ENCODE results near the gene EGLN1. TPM values are rescaled to one million over a fixed set of nuclear protein-coding genes. Genes with fewer than 3 reads are reported as not detected.

Gene EGLN1
- total RNA-seq, 6 experiments from 2014 or later = 19.3 to 66.5 (median 38.9) TPM

DNA sequence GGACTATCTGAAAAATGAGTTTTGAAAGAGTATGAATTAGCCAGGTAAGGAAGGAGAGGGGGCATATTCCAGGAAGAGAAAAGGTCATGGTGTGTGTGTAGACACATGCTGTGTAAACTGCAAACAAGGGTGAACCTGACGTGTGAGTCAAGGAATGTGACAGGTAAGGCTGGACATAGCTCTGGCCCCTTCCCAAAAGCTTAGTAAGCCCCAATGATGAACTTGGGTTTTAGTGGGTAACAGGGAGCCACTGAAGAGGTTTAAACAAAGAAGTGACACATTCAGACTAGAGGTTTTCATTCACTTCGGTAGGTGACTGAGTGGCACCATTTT is 36.7 kb downstream of the EGLN1 start:
- TF ChIP-seq POLR2A (IDR thresholded peaks at IDR 0.05) = no peak
- TF ChIP-seq, protein P1, sequence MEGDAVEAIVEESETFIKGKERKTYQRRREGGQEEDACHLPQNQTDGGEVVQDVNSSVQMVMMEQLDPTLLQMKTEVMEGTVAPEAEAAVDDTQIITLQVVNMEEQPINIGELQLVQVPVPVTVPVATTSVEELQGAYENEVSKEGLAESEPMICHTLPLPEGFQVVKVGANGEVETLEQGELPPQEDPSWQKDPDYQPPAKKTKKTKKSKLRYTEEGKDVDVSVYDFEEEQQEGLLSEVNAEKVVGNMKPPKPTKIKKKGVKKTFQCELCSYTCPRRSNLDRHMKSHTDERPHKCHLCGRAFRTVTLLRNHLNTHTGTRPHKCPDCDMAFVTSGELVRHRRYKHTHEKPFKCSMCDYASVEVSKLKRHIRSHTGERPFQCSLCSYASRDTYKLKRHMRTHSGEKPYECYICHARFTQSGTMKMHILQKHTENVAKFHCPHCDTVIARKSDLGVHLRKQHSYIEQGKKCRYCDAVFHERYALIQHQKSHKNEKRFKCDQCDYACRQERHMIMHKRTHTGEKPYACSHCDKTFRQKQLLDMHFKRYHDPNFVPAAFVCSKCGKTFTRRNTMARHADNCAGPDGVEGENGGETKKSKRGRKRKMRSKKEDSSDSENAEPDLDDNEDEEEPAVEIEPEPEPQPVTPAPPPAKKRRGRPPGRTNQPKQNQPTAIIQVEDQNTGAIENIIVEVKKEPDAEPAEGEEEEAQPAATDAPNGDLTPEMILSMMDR (IDR thresholded peaks at IDR 0.05) = no peak
- Histone ChIP-seq H3K9me3 (no peaks in the 10 kb centered on the region), H3K36me3 (no peaks in the 10 kb centered on the region), H3K4me1 (peaks cover 0 to 52% (median 20%) of the 10 kb centered on the region in 4 donors), H3K27me3 (no peaks in the 10 kb centered on the region), H3K4me3 (no peak overlapping the region), H3K27ac (peak overlapping the region; percentile 43 to 59 (median 56))
- ATAC-seq (peak; percentile 62 to 78 (median 70)), DNase-seq (peak in 1 of 3 donors; percentile 38)
- intact Hi-C loops (cut with DNase I) = no loop called here
- 26% methylated on average over 2 of the region's 2 CpGs for WGBS (ENCODE audit: insufficient coverage, low coverage, low lambda C conversion rate, missing lambda C conversion rate)

DNA sequence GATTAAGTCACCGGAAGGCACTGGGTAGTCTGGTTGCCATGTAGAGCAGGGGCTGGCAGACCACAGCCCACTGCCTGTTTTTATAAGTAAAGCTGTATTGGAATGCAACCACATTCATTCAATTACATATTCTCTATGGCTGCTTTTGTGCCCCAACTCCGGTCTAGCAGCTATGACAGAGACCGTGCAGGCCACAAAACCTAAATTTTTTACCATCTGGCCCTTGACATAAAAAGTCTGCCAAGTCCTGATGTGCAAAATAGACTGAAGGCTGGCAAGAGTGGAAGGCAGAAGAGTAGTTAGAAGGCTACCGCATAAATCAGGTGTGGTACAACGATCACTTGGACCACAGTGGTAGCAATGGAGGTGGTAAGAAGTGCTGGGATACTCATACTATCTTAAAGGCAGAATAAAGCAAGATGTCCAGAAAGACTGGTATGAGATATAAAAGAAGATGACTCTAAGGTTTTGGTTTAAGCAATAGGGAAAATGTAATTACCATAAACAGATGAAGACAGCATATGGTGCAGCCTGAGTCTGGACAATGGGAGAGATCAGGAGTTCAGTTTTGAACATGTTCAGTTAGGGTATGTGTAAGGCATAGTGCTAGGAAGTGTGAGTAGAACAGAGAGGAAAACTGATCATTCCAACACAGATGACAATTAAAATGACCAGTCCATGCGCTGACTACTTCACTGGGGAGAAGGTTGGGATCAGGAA is 37.2 kb downstream of the EGLN1 start:
- no peak for TF ChIP-seq POLR2A (IDR thresholded peaks at IDR 0.05)
- TF ChIP-seq, protein P1 (IDR thresholded peaks at IDR 0.05) = no peak
- Histone ChIP-seq H3K9me3 (no peaks in the 10 kb centered on the region), H3K4me1 (peaks cover 0 to 52% (median 20%) of the 10 kb centered on the region in 4 donors), H3K36me3 (no peaks in the 10 kb centered on the region), H3K4me3 (no peak overlapping the region), H3K27me3 (no peaks in the 10 kb centered on the region), H3K27ac (peak overlapping the region; percentile 39 to 59 (median 56))
- WGBS (ENCODE audit: insufficient coverage, low coverage, low lambda C conversion rate, missing lambda C conversion rate) = 74% methylated on average over 4 of the region's 6 CpGs
- DNase-seq (no peak), ATAC-seq (peak in 2 of 4 donors; percentile 2 to 29)
- intact Hi-C loops (cut with DNase I) = no loop called here

DNA sequence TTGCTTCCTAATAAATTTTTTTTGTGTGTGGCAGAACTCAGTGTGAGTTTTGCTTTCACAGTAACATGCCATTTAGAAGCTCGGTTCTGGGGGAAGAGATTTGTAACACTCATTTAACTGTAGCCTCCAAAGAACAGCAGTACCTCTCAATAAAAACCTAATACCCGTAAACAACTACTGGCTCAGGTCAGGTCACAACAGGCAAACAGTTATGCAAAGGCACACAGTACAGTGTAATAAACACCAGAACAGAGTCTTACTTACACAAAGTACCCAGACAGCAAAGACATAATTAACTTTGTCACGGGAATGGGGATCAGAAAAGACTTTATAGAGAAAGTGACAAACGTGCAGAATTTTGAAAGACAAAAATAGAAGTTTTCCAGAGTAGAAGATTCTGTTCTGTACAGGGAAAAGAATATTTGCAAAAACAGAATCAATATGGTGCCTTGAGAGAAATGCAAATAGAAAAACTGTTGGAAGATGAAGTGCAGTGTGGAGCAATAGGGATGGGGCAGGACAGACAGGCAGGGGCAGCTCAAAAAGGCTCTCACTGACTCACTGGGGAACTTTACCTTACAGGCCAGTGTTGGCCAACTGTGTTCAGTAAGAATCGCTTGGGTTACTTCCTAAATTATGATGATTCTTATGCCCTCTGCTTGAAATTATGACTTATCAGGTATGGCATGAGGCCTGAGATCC is 38.8 kb downstream of the EGLN1 start:
- no peaks in the 10 kb centered on the region for H3K9me3 ChIP-seq

DNA sequence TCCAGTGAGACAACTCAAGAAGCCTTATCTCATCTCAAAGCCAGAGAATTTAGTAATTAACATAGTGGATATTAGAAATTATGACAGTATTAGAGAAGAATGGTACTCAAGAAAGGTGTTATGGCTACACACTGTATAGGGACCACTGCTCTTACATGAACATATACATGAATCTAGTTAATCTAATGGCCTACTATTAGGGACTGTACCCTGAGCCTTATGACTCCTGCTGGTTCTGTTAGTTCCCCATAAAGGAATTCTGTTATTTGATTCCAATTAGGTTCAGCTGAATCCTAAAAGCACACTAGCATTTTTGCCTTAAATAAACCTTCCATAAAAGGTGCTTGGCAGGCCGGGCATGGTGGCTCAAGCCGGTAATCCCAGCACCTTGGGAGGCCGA is 39.7 kb downstream of the EGLN1 start:
- ATAC-seq (no peak), DNase-seq (no peak)
- Histone ChIP-seq H3K36me3 (no peaks in the 10 kb centered on the region), H3K27me3 (no peaks in the 10 kb centered on the region), H3K27ac (peak overlapping the region in 2 of 3 donors; percentile 39 to 56), H3K4me1 (peaks cover 0 to 58% (median 22%) of the 10 kb centered on the region in 4 donors), H3K9me3 (no peaks in the 10 kb centered on the region), H3K4me3 (no peak overlapping the region)
- intact Hi-C loops (cut with DNase I) = no loop called here
- WGBS (ENCODE audit: insufficient coverage, low coverage, low lambda C conversion rate, missing lambda C conversion rate) = no CpG with 5 or more reads among the region's 3 CpGs
- TF ChIP-seq, protein P1 (IDR thresholded peaks at IDR 0.05) = no peak
- TF ChIP-seq POLR2A (IDR thresholded peaks at IDR 0.05) = no peak

More for the DNA sequence above, 38.8 kb downstream of the EGLN1 start:
- peak; percentile 27 for TF ChIP-seq POLR2A (IDR thresholded peaks at IDR 0.05)
- TF ChIP-seq, protein P1 (IDR thresholded peaks at IDR 0.05) = no peak
- ATAC-seq (peak; percentile 65 to 87 (median 80)), DNase-seq (peak in 1 of 3 donors; percentile 52)
- Histone ChIP-seq H3K27ac (peak overlapping the region; percentile 39 to 56 (median 39)), H3K27me3 (no peaks in the 10 kb centered on the region), H3K4me1 (peaks cover 0 to 52% (median 22%) of the 10 kb centered on the region in 4 donors), H3K4me3 (no peak overlapping the region), H3K36me3 (no peaks in the 10 kb centered on the region)
- intact Hi-C loops (cut with DNase I) = no loop called here
- WGBS (ENCODE audit: insufficient coverage, low coverage, low lambda C conversion rate, missing lambda C conversion rate) = 34% methylated on average over 5 of the region's 5 CpGs
